Adrenal gland (tissue), 12 donors: ENCODE data around the gene METTL8. TPM values are rescaled to one million over a fixed set of nuclear protein-coding genes. Genes with fewer than 3 reads are reported as not detected.

Experiments used
- DNase-seq, 7 donors: peaks; one replicate each; pipeline ENCODE4 v3.0.0-alpha.2; 2019 to 2020
- H3K27ac ChIP-seq, 5 donors: fragments of 200-600 bp; sonication (generic) in 4 of 5; 1 replicate in 3 of 5; 2 replicates in 2 of 5; pipeline versions ENCODE4 v1.5.1 to v1.8.0; 2016 to 2020; ENCODE audit warnings: mild to moderate bottlenecking in 1 of 5
- H3K27me3 ChIP-seq: fragments of 200-600 bp; 2 replicates; pipeline ENCODE4 v1.8.0; 2021
- H3K36me3 ChIP-seq, 2 donors: fragments of 200-600 bp; replicated peaks in 1 of 2; 1 replicate in 1 of 2; 2 replicates in 1 of 2; pipeline versions ENCODE4 v1.5.1 to v1.8.0; 2018 to 2022
- H3K4me1 ChIP-seq, 2 donors: fragments of 200-600 bp; replicated peaks in 1 of 2; 1 replicate in 1 of 2; 2 replicates in 1 of 2; pipeline versions ENCODE4 v1.5.1 to v1.8.0; 2018 to 2021
- H3K4me3 ChIP-seq, 4 donors: fragments of 200-600 bp; sonication (generic) in 3 of 4; one replicate each; pipeline ENCODE4 v1.5.1; 2016 to 2018
- H3K9me3 ChIP-seq, 3 donors: fragments of 200-600 bp; sonication (generic) in 1 of 3; replicated peaks in 1 of 3; 1 replicate in 2 of 3; 2 replicates in 1 of 3; pipeline versions ENCODE4 v1.5.1 to v1.8.0; 2016 to 2021
- POLR2A ChIP-seq, 2 donors: fragments of 450-650 bp; IDR thresholded peaks; one replicate each; pipeline ENCODE4 v1.6.1; 2017; ENCODE audit warnings: antibody characterized with exemption in 2 of 2, mild to moderate bottlenecking in 2 of 2, moderate library complexity in 1 of 2
- WGBS, 4 donors: extraction: QIAGEN DNeasy Blood & Tissue Kit in 2 of 4; methylation state at CpG; one replicate each; pipeline versions ENCODE4 v1.1.5 to v1.1.7; 2013 to 2017; 5-methylcytosine and 5-hydroxymethylcytosine counted together
- intact Hi-C, 2 donors: fragments of 100-400 bp; cut with DNase I; formaldehyde crosslinking; loops; one replicate each; pipeline versions ENCODE4 v1.14.1 to v1.15.0; 2022 to 2023
- polyA plus RNA-seq, 3 donors: library from polyadenylated mRNA; stranded (reverse); fragments of 200-250 nt in 2 of 3; fragments of 350-450 nt in 1 of 3; fragmentation: Illumina TruSeq in 1 of 3; extraction: RNeasy Lipid Tissue Mini Kit (QIAGEN cat#74804) in 1 of 3; gene quantifications; one replicate each; pipeline ENCODE4 v1.2.3, GENCODE V29; 2013 to 2014
- total RNA-seq, 9 donors: library from RNA; depleted of rRNA in 4 of 9; stranded (reverse); fragments of >200 nt in 4 of 9; fragments of 120-200 nt in 1 of 9; fragmentation: NEBNext Ultra II Directional in 1 of 9; extraction: Animal tissue kit (Norgen Biotek cat#: 25700) in 1 of 9; gene quantifications; one replicate each; pipeline versions ENCODE4 v1.1.0 to v1.2.4, GENCODE V29; 2013 to 2023
- TF ChIP-seq, protein P1 (sequence below), 6 experiments: fragments of 450-650 bp in 4 of 6; fragments of 200-600 bp in 2 of 6; sonication (generic) in 1 of 6; IDR thresholded peaks; 1 replicate in 5 of 6; 2 replicates in 1 of 6; pipeline versions ENCODE4 v1.5.1 to v1.8.0; 2016 to 2021; ENCODE audit warnings: antibody characterized with exemption in 6 of 6, mild to moderate bottlenecking in 2 of 6, moderate library complexity in 1 of 6
- donor health status: healthy with polysubstance abuse.
- donor health status: Bipolar disorder and iron deficiency.
- donor health status: DM: yes; HTN: yes; CAD: no.
- donor health status: DM: no; HTN: no; CAD: no.
- donor health status: DM: no; HTN: no; CAD: no.
- donor health status: DM: yes; HTN: yes; CAD: no.

METTL8 gene
- total and polyA plus RNA-seq, 12 donors: 3.3 to 37.5 (median 19.7) TPM

- peak; percentile 28 to 60 (median 34) for DNase-seq
- intact Hi-C loops: loop anchor here (5.0 to 10.0 kb wide), 2 partner anchors 92 to 461 kb away; partner anchors contain the start of gene CYBRD1 (in 2 of the 2)
- H3K4me1 ChIP-seq: peaks cover 7 to 14% of the 10 kb centered on the region in 2 donors
- no peaks in the 10 kb centered on the region for H3K36me3 ChIP-seq
- 19 to 29% (median 20%) methylated on average over 20 of the region's 20 CpGs for WGBS, 4 donors
- TF ChIP-seq, protein P1, sequence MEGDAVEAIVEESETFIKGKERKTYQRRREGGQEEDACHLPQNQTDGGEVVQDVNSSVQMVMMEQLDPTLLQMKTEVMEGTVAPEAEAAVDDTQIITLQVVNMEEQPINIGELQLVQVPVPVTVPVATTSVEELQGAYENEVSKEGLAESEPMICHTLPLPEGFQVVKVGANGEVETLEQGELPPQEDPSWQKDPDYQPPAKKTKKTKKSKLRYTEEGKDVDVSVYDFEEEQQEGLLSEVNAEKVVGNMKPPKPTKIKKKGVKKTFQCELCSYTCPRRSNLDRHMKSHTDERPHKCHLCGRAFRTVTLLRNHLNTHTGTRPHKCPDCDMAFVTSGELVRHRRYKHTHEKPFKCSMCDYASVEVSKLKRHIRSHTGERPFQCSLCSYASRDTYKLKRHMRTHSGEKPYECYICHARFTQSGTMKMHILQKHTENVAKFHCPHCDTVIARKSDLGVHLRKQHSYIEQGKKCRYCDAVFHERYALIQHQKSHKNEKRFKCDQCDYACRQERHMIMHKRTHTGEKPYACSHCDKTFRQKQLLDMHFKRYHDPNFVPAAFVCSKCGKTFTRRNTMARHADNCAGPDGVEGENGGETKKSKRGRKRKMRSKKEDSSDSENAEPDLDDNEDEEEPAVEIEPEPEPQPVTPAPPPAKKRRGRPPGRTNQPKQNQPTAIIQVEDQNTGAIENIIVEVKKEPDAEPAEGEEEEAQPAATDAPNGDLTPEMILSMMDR (IDR thresholded peaks at IDR 0.05): no peak
- no peak for TF ChIP-seq POLR2A (IDR thresholded peaks at IDR 0.05)
- peak overlapping the region in 4 of 5 donors; percentile 96 to 99 (median 98) for H3K27ac ChIP-seq
- no peaks in the 10 kb centered on the region for H3K9me3 ChIP-seq
- peak overlapping the region in 2 of 4 donors; percentile 60 to 98 for H3K4me3 ChIP-seq
- no peaks in the 10 kb centered on the region for H3K27me3 ChIP-seq
Measured at GRCh38 chr2:171432969-171433762, 624 bp downstream of the METTL8 start.

- intact Hi-C loops: loop anchor here (5.0 to 10.0 kb wide), 2 partner anchors 92 to 460 kb away; partner anchors contain the start of gene CYBRD1 (in 2 of the 2)
- 74 to 78% (median 77%) methylated on average over 4 of the region's 4 CpGs for WGBS, 4 donors
- no peak for DNase-seq
- H3K27ac ChIP-seq: no peak overlapping the region
- no peaks in the 10 kb centered on the region for H3K9me3 ChIP-seq
- H3K4me1 ChIP-seq: peaks cover 7 to 14% of the 10 kb centered on the region in 2 donors
- H3K36me3 ChIP-seq: no peaks in the 10 kb centered on the region
- H3K27me3 ChIP-seq: no peaks in the 10 kb centered on the region
- TF ChIP-seq, protein P1 (IDR thresholded peaks at IDR 0.05): no peak
- no peak for TF ChIP-seq POLR2A (IDR thresholded peaks at IDR 0.05)
- H3K4me3 ChIP-seq: no peak overlapping the region
Measured at GRCh38 chr2:171432206-171432968, 1.4 kb downstream of the METTL8 start.

DNA sequence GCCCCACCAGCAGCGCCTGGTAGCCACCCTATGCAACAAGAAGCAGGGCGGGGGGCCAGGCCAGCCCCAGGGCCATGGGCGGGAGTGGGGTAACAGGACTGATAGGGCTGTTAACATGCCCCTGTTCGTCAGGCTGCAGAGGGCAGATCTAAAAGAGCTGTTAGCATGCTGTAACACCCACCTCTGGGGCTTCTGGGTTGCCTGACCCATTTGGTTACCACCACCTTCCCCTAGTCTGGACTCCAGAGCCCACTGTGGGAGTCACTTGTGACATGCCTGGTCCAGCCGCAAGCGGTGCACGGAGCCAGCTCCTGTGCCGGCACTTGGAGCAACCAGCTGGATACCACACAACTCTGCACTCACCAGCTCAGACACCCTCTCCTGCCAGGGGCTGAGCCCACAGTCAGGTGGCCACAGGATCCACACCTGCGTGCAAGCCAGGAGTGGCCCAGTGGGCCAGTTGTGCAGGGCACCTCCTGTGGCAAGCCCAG, 2.1 kb downstream of the METTL8 start:
- intact Hi-C loops: loop anchor here (5.0 to 10.0 kb wide), 2 partner anchors 93 to 459 kb away; partner anchors contain the start of gene CYBRD1 (in 2 of the 2)
- TF ChIP-seq POLR2A (IDR thresholded peaks at IDR 0.05): no peak
- TF ChIP-seq, protein P1 (IDR thresholded peaks at IDR 0.05): no peak
- H3K4me3 ChIP-seq: no peak overlapping the region
- H3K27me3 ChIP-seq: no peaks in the 10 kb centered on the region
- peaks cover 7 to 14% of the 10 kb centered on the region in 2 donors for H3K4me1 ChIP-seq
- no peaks in the 10 kb centered on the region for H3K9me3 ChIP-seq
- 97 to 100% (median 98%) methylated on average over 5 to 9 of the region's 9 CpGs for WGBS, 4 donors
- H3K36me3 ChIP-seq: no peaks in the 10 kb centered on the region
- no peak for DNase-seq
- no peak overlapping the region for H3K27ac ChIP-seq
